HepG2 (cell line): ENCODE results near the gene VPS9D1. TPM values are rescaled to one million over a fixed set of nuclear protein-coding genes. Genes with fewer than 3 reads are reported as not detected.
A peak's percentile ranks its signal among the peaks of the same experiment; 100 is the strongest.

Experiments
- CEBPB ChIP-seq: IDR thresholded peaks from 2 replicates; pipeline ENCODE4 v1.6.1; 2011; ENCODE audit warnings: low read depth, low read length, improper control_type of control experiment, borderline replicate concordance
- DMAP1 ChIP-seq: IDR thresholded peaks from 2 replicates; pipeline ENCODE4 v1.6.1; 2016
- MED13 ChIP-seq: sonication (generic); formaldehyde crosslinking; IDR thresholded peaks from 2 replicates; pipeline ENCODE4 v1.5.0; 2020; ENCODE audit warnings: missing genetic modification reagents
- NFYB ChIP-seq: sonication (generic); formaldehyde crosslinking; IDR thresholded peaks from 2 replicates; pipeline ENCODE4 v1.4.0; 2020; ENCODE audit warnings: missing genetic modification reagents
- SETDB1 ChIP-seq: sonication (generic); formaldehyde crosslinking; IDR thresholded peaks from 2 replicates; pipeline ENCODE4 v1.5.1; 2020; ENCODE audit warnings: missing genetic modification reagents, mild to moderate bottlenecking, borderline replicate concordance
- STAG1 ChIP-seq: sonication (generic); formaldehyde crosslinking; IDR thresholded peaks from 2 replicates; pipeline ENCODE4 v1.4.0; 2020; ENCODE audit warnings: missing genetic modification reagents
- ZMAT3 ChIP-seq: sonication (generic); formaldehyde crosslinking; conservative IDR thresholded peaks from 2 replicates; pipeline ENCODE4 v1.7.0; 2021; ENCODE audit warnings: missing genetic modification reagents
- ZNF30 ChIP-seq: sonication (generic); formaldehyde crosslinking; IDR thresholded peaks from 2 replicates; pipeline ENCODE4 v1.5.0; 2020; ENCODE audit warnings: mild to moderate bottlenecking, missing genetic modification reagents
- ZNF775 ChIP-seq: sonication (generic); formaldehyde crosslinking; IDR thresholded peaks from 2 replicates; pipeline ENCODE4 v1.4.0; 2020; ENCODE audit warnings: missing genetic modification reagents, mild to moderate bottlenecking, moderate library complexity, borderline replicate concordance
- polyA plus RNA-seq, 8 experiments: library from polyadenylated mRNA; depleted of rRNA in 3 of 8; stranded (reverse) in 7 of 8; unstranded in 1 of 8; fragments of >200 nt; fragmentation: Illumina TruSeq in 4 of 8; extraction: Trizol in 4 of 8; gene quantifications; 2 replicates each; pipeline versions ENCODE4 v1.2.1 to v1.2.3, GENCODE V29; 2011 to 2016; ENCODE audit warnings: low read depth in 4 of 8, missing spikeins in 1 of 8, mixed read lengths in 1 of 8; ENCODE audit not compliant: insufficient read depth in 1 of 8
- total RNA-seq, 5 experiments: library from RNA; depleted of rRNA; stranded (reverse); fragments of >200 nt; fragmentation: Illumina TruSeq; extraction: Trizol; gene quantifications; 2 replicates each; pipeline ENCODE4 v1.2.3, GENCODE V29; 2016; ENCODE audit warnings: low read depth in 1 of 5
- TF ChIP-seq, protein P1 (sequence below): sonication (generic); formaldehyde crosslinking; IDR thresholded peaks from 2 replicates; pipeline ENCODE4 v1.5.1; 2020; ENCODE audit warnings: mild to moderate bottlenecking, missing genetic modification reagents
- TF ChIP-seq, protein P2 (sequence below): sonication (generic); formaldehyde crosslinking; conservative IDR thresholded peaks from 2 replicates; pipeline ENCODE4 v1.4.0; 2020; ENCODE audit warnings: mild to moderate bottlenecking, missing genetic modification reagents, moderate library complexity
- TF ChIP-seq, protein P3 (sequence below): sonication (generic); formaldehyde crosslinking; conservative IDR thresholded peaks from 2 replicates; pipeline ENCODE4 v1.4.0; 2020; ENCODE audit warnings: missing genetic modification reagents
- TF ChIP-seq, protein P4 (sequence below): sonication (generic); formaldehyde crosslinking; IDR thresholded peaks from 2 replicates; pipeline ENCODE4 v1.9.0; 2021; ENCODE audit warnings: mild to moderate bottlenecking, missing genetic modification reagents
- TF ChIP-seq, protein P5 (sequence below): sonication (generic); formaldehyde crosslinking; IDR thresholded peaks from 2 replicates; pipeline ENCODE4 v1.5.0; 2020; ENCODE audit warnings: missing genetic modification reagents, mild to moderate bottlenecking, borderline replicate concordance

The VPS9D1 gene
- total and polyA plus RNA-seq, 2 of the 13 experiments (the other 11 are each of a cell fraction or from before 2014, with no cell fraction given), result 10.1 to 13.2 TPM

DNA sequence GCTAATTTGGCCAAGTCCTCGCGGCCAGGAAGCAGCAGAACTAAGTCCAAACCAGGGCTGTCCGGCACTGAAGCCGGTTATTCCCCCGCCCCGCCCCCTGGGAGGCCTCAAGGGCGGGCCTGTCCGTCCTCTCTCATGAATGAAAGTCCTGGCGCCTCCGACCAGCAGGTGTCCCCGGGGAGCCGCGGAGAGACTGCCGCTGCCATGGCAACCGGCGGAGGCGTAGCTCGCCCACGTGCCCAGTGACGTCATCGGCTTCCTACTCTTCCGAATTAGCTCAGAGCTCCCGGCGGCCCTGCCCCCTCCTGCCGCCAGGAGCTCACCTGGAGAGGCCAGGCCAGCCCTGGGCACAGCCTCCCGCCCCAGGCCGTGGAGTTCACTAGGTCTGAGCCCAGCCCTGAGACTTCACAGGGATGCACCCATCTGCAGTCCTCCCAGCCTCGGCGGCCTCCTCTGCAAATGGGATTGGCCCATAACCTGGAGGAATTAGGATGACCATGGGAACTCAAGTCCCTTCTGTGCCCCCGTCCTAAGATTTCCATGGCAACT lies 20.5 kb downstream of the VPS9D1 start (continued):
- TF ChIP-seq, protein P1, sequence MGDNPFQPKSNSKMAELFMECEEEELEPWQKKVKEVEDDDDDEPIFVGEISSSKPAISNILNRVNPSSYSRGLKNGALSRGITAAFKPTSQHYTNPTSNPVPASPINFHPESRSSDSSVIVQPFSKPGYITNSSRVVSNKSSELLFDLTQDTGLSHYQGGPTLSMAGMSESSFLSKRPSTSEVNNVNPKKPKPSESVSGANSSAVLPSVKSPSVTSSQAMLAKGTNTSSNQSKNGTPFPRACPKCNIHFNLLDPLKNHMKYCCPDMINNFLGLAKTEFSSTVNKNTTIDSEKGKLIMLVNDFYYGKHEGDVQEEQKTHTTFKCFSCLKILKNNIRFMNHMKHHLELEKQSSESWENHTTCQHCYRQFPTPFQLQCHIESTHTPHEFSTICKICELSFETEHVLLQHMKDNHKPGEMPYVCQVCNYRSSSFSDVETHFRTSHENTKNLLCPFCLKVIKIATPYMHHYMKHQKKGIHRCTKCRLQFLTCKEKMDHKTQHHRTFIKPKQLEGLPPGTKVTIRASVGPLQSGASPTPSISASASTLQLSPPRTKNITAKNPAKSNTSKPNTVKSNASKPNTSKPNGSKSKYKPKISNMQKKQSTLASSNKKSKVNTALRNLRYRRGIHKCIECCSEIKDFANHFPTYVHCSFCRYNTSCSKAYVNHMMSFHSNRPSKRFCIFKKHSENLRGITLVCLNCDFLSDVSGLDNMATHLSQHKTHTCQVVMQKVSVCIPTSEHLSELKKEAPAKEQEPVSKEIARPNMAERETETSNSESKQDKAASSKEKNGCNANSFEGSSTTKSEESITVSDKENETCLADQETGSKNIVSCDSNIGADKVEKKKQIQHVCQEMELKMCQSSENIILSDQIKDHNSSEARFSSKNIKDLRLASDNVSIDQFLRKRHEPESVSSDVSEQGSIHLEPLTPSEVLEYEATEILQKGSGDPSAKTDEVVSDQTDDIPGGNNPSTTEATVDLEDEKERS (CRISPR knock-in tag), result peak; percentile 41; the same call in 1 of the 2 replicates
- TF ChIP-seq, protein P2, sequence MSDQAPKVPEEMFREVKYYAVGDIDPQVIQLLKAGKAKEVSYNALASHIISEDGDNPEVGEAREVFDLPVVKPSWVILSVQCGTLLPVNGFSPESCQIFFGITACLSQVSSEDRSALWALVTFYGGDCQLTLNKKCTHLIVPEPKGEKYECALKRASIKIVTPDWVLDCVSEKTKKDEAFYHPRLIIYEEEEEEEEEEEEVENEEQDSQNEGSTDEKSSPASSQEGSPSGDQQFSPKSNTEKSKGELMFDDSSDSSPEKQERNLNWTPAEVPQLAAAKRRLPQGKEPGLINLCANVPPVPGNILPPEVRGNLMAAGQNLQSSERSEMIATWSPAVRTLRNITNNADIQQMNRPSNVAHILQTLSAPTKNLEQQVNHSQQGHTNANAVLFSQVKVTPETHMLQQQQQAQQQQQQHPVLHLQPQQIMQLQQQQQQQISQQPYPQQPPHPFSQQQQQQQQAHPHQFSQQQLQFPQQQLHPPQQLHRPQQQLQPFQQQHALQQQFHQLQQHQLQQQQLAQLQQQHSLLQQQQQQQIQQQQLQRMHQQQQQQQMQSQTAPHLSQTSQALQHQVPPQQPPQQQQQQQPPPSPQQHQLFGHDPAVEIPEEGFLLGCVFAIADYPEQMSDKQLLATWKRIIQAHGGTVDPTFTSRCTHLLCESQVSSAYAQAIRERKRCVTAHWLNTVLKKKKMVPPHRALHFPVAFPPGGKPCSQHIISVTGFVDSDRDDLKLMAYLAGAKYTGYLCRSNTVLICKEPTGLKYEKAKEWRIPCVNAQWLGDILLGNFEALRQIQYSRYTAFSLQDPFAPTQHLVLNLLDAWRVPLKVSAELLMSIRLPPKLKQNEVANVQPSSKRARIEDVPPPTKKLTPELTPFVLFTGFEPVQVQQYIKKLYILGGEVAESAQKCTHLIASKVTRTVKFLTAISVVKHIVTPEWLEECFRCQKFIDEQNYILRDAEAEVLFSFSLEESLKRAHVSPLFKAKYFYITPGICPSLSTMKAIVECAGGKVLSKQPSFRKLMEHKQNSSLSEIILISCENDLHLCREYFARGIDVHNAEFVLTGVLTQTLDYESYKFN (CRISPR knock-in tag), result peak; percentile 79
- no peak for TF ChIP-seq SETDB1 (CRISPR knock-in tag)
- TF ChIP-seq, protein P3, sequence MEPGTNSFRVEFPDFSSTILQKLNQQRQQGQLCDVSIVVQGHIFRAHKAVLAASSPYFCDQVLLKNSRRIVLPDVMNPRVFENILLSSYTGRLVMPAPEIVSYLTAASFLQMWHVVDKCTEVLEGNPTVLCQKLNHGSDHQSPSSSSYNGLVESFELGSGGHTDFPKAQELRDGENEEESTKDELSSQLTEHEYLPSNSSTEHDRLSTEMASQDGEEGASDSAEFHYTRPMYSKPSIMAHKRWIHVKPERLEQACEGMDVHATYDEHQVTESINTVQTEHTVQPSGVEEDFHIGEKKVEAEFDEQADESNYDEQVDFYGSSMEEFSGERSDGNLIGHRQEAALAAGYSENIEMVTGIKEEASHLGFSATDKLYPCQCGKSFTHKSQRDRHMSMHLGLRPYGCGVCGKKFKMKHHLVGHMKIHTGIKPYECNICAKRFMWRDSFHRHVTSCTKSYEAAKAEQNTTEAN (CRISPR knock-in tag), result peak; percentile 59; the same call in 1 of the 2 replicates
- TF ChIP-seq NFYB, result no peak
- TF ChIP-seq MED13, result 0 out of 2 replicates have a peak, but pooled peaks have one; percentile 37
- TF ChIP-seq, protein P4, sequence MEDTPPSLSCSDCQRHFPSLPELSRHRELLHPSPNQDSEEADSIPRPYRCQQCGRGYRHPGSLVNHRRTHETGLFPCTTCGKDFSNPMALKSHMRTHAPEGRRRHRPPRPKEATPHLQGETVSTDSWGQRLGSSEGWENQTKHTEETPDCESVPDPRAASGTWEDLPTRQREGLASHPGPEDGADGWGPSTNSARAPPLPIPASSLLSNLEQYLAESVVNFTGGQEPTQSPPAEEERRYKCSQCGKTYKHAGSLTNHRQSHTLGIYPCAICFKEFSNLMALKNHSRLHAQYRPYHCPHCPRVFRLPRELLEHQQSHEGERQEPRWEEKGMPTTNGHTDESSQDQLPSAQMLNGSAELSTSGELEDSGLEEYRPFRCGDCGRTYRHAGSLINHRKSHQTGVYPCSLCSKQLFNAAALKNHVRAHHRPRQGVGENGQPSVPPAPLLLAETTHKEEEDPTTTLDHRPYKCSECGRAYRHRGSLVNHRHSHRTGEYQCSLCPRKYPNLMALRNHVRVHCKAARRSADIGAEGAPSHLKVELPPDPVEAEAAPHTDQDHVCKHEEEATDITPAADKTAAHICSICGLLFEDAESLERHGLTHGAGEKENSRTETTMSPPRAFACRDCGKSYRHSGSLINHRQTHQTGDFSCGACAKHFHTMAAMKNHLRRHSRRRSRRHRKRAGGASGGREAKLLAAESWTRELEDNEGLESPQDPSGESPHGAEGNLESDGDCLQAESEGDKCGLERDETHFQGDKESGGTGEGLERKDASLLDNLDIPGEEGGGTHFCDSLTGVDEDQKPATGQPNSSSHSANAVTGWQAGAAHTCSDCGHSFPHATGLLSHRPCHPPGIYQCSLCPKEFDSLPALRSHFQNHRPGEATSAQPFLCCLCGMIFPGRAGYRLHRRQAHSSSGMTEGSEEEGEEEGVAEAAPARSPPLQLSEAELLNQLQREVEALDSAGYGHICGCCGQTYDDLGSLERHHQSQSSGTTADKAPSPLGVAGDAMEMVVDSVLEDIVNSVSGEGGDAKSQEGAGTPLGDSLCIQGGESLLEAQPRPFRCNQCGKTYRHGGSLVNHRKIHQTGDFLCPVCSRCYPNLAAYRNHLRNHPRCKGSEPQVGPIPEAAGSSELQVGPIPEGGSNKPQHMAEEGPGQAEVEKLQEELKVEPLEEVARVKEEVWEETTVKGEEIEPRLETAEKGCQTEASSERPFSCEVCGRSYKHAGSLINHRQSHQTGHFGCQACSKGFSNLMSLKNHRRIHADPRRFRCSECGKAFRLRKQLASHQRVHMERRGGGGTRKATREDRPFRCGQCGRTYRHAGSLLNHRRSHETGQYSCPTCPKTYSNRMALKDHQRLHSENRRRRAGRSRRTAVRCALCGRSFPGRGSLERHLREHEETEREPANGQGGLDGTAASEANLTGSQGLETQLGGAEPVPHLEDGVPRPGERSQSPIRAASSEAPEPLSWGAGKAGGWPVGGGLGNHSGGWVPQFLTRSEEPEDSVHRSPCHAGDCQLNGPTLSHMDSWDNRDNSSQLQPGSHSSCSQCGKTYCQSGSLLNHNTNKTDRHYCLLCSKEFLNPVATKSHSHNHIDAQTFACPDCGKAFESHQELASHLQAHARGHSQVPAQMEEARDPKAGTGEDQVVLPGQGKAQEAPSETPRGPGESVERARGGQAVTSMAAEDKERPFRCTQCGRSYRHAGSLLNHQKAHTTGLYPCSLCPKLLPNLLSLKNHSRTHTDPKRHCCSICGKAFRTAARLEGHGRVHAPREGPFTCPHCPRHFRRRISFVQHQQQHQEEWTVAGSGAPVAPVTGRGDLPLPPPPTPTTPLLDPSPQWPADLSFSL (CRISPR knock-in tag), result no peak
- no peak for TF ChIP-seq ZNF775 (CRISPR knock-in tag)
- TF ChIP-seq, protein P5, sequence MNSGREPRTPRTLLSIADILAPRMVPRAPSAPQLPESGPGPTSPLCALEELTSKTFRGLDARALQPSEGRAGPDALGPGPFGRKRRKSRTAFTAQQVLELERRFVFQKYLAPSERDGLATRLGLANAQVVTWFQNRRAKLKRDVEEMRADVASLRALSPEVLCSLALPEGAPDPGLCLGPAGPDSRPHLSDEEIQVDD (CRISPR knock-in tag), result no peak
- peak; percentile 75 for TF ChIP-seq STAG1 (CRISPR knock-in tag)
- TF ChIP-seq ZNF30 (CRISPR knock-in tag), result no peak
- TF ChIP-seq ZMAT3 (CRISPR knock-in tag), result peak; percentile 86
- TF ChIP-seq CEBPB, result peak; percentile 6; the same call in 1 of the 2 replicates
- peak; percentile 40; the same call in 1 of the 2 replicates for TF ChIP-seq DMAP1
